Spleen (tissue), 11 donors: ENCODE data around the gene THOC5. TPM values are rescaled to one million over a fixed set of nuclear protein-coding genes. Genes with fewer than 3 reads are reported as not detected.
A peak's percentile ranks its signal among the peaks of the same experiment; 100 is the strongest.

Experiments used
- DNase-seq: peaks from one replicate; pipeline ENCODE4 v3.0.0-alpha.2; 2020
- H3K27ac ChIP-seq, 8 donors: fragments of 200-600 bp; sonication (generic) in 7 of 8; 1 replicate in 4 of 8; 2 replicates in 4 of 8; pipeline versions ENCODE4 v1.5.0 to v1.8.0; 2016 to 2021; ENCODE audit warnings: inconsistent platforms in 4 of 8, mild to moderate bottlenecking in 4 of 8, moderate library complexity in 1 of 8
- H3K27me3 ChIP-seq, 7 donors: fragments of 200-600 bp; sonication (generic) in 6 of 7; replicated peaks in 1 of 7; 1 replicate in 4 of 7; 2 replicates in 3 of 7; pipeline versions ENCODE4 v1.5.0 to v1.8.0; 2016 to 2021; ENCODE audit warnings: inconsistent platforms in 3 of 7, mild to moderate bottlenecking in 1 of 7
- H3K36me3 ChIP-seq, 6 donors: fragments of 200-600 bp; sonication (generic) in 5 of 6; 1 replicate in 4 of 6; 2 replicates in 2 of 6; pipeline versions ENCODE4 v1.5.0 to v1.8.0; 2016 to 2021; ENCODE audit warnings: inconsistent platforms in 2 of 6
- H3K4me1 ChIP-seq, 6 donors: fragments of 200-600 bp; sonication (generic) in 5 of 6; 1 replicate in 3 of 6; 2 replicates in 3 of 6; pipeline versions ENCODE4 v1.5.0 to v1.8.0; 2016 to 2021; ENCODE audit warnings: inconsistent platforms in 3 of 6
- H3K4me3 ChIP-seq, 8 donors: fragments of 200-600 bp; sonication (generic) in 7 of 8; 1 replicate in 4 of 8; 2 replicates in 4 of 8; pipeline versions ENCODE4 v1.5.0 to v1.8.0; 2016 to 2021; ENCODE audit warnings: inconsistent platforms in 4 of 8, mild to moderate bottlenecking in 4 of 8, moderate library complexity in 2 of 8
- H3K9me3 ChIP-seq, 8 donors: fragments of 200-600 bp; sonication (generic) in 7 of 8; 1 replicate in 4 of 8; 2 replicates in 4 of 8; pipeline versions ENCODE4 v1.5.0 to v1.8.0; 2016 to 2021; ENCODE audit warnings: inconsistent platforms in 4 of 8
- CTCF ChIP-seq, 11 experiments: fragments of 200-600 bp in 7 of 11; fragments of 450-650 bp in 4 of 11; sonication (generic) in 4 of 11; IDR thresholded peaks in 8 of 11; conservative IDR thresholded peaks in 3 of 11; 1 replicate in 7 of 11; 2 replicates in 4 of 11; pipeline versions ENCODE4 v1.4.0 to v1.8.0; 2016 to 2021; ENCODE audit warnings: antibody characterized with exemption in 11 of 11, inconsistent platforms in 4 of 11, mild to moderate bottlenecking in 1 of 11
- POLR2A ChIP-seq, 3 donors: fragments of 450-650 bp; IDR thresholded peaks; one replicate each; pipeline ENCODE4 v1.5.1; 2017; ENCODE audit warnings: antibody characterized with exemption in 3 of 3, mild to moderate bottlenecking in 1 of 3
- POLR2AphosphoS5 ChIP-seq, 3 donors: sonication (generic); formaldehyde crosslinking; IDR thresholded peaks; one replicate each; pipeline ENCODE4 v1.5.1; 2017; ENCODE audit warnings: antibody characterized with exemption in 3 of 3
- WGBS, 5 donors: extraction: QIAGEN DNeasy Blood & Tissue Kit in 3 of 5; methylation state at CpG; one replicate each; pipeline versions ENCODE4 v1.1.5 to v1.1.7; 2013 to 2018; 5-methylcytosine and 5-hydroxymethylcytosine counted together
- intact Hi-C: fragments of 100-400 bp; cut with DNase I; formaldehyde crosslinking; loops from one replicate; pipeline ENCODE4 v1.15.0; 2023; ENCODE audit warnings: low total_unique reads
- polyA plus RNA-seq, 3 donors: library from polyadenylated mRNA; stranded (reverse); fragments of 200-250 nt; gene quantifications; one replicate each; pipeline ENCODE4 v1.2.1, GENCODE V29; 2013
- total RNA-seq, 7 donors: library from RNA; depleted of rRNA in 3 of 7; stranded (reverse); fragments of >200 nt in 3 of 7; fragmentation: NEBNext Ultra II Directional in 4 of 7; extraction: Animal tissue kit (Norgen Biotek cat#: 25700) in 4 of 7; gene quantifications; one replicate each; pipeline versions ENCODE4 v1.1.0 to v1.2.1, GENCODE V29; 2016 to 2021
- donor health status: healthy with polysubstance abuse.
- donor health status: DM: no; HTN: no; CAD: no; lungs with moderate emphysema.
- donor health status: DM: no; HTN: no; CAD: no.
- donor health status: Bipolar disorder and iron deficiency.
- donor health status: healthy.
- donor health status: DM: no; HTN: no; CAD: no.
- donor health status: DM: yes; HTN: yes; CAD: no.

The THOC5 gene
- total and polyA plus RNA-seq, 10 donors: 14.4 to 55.5 (median 35.4) TPM

DNA sequence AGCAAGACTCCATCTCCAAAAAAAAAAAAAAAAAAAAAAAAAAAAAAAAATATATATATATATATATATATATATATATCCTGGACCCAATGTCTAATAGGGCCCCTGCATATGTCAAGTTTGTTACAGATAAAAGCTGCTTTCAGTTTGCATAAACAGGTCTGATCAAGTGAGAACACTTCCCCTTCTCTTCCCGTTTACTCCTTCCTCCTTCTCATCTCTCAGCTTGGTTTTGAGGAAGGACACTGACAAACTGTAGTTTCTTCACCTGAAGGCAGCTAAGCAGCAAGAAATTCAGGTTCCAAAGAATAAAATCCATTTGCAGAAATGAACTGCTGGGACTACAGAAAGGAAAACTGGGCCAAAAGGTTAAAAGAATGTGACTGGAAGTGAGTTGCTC lies 11.7 kb downstream of the THOC5 start:
- no peak for TF ChIP-seq POLR2A (IDR thresholded peaks at IDR 0.05)
- no peak for TF ChIP-seq POLR2AphosphoS5 (IDR thresholded peaks at IDR 0.05)
- no peak for TF ChIP-seq CTCF (IDR thresholded peaks at IDR 0.05 in 8 of 11, conservative IDR thresholded peaks at IDR 0.05 in 3 of 11)
- H3K4me1 ChIP-seq: peaks cover 0 to 31% (median 4%) of the 10 kb centered on the region in 6 donors
- H3K36me3 ChIP-seq: peaks cover 4 to 100% (median 79%) of the 10 kb centered on the region in 6 donors
- H3K27me3 ChIP-seq: no peaks in the 10 kb centered on the region
- WGBS, 5 donors: 29 to 45% (median 40%) methylated on average over 1 of the region's 1 CpG
- H3K27ac ChIP-seq: peak overlapping the region in 7 of 8 donors; percentile 35 to 87 (median 78)
- DNase-seq: no peak
- no peak overlapping the region for H3K4me3 ChIP-seq
- no peaks in the 10 kb centered on the region for H3K9me3 ChIP-seq
- intact Hi-C loops: no loop called here

DNA sequence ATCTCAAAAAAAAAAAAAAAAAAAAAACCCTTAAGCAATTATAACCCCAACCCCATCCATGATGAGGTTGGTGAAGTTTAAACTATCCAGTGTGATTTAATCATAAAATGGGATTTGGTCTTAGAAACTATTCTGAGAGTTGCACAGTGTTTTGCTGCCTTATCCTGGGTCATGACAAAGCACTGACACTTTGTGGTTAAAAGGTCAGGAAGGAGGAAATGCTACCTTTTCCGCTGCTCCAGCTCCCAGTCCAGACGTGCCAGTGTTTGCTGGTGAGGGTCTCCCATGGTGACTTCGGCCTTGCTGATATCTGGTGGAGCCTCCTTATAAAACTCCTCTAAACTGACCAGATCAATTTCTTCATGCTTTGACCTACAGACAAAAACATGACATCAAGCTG lies 14.5 kb downstream of the THOC5 start:
- H3K27me3 ChIP-seq: no peaks in the 10 kb centered on the region
- intact Hi-C loops: no loop called here
- peaks cover 9 to 100% (median 93%) of the 10 kb centered on the region in 6 donors for H3K36me3 ChIP-seq
- peak; percentile 7 for DNase-seq
- H3K27ac ChIP-seq: peak overlapping the region in 1 of 8 donors; percentile 35
- peaks cover 0 to 31% (median 4%) of the 10 kb centered on the region in 6 donors for H3K4me1 ChIP-seq
- no peaks in the 10 kb centered on the region for H3K9me3 ChIP-seq
- H3K4me3 ChIP-seq: no peak overlapping the region
- TF ChIP-seq POLR2A (IDR thresholded peaks at IDR 0.05) (no peak), CTCF (IDR thresholded peaks at IDR 0.05 in 8 of 11, conservative IDR thresholded peaks at IDR 0.05 in 3 of 11) (no peak), POLR2AphosphoS5 (IDR thresholded peaks at IDR 0.05) (no peak)
- 62 to 80% (median 71%) methylated on average over 3 of the region's 3 CpGs for WGBS, 5 donors

- no peaks in the 10 kb centered on the region for H3K27me3 ChIP-seq
- H3K4me3 ChIP-seq: no peak overlapping the region
- no peak for TF ChIP-seq CTCF (IDR thresholded peaks at IDR 0.05 in 8 of 11, conservative IDR thresholded peaks at IDR 0.05 in 3 of 11)
- no peak for TF ChIP-seq POLR2A (IDR thresholded peaks at IDR 0.05)
- TF ChIP-seq POLR2AphosphoS5 (IDR thresholded peaks at IDR 0.05): no peak
- H3K4me1 ChIP-seq: peaks cover 0 to 14% (median 0%) of the 10 kb centered on the region in 6 donors
- 93 to 100% (median 95%) methylated on average over 3 of the region's 3 CpGs for WGBS, 5 donors
- peak; percentile 15 for DNase-seq
- H3K27ac ChIP-seq: no peak overlapping the region
- H3K36me3 ChIP-seq: peaks cover 9 to 100% (median 98%) of the 10 kb centered on the region in 6 donors
- H3K9me3 ChIP-seq: no peaks in the 10 kb centered on the region
- intact Hi-C loops: no loop called here
Measured at GRCh38 chr22:29536411-29536810, 17.1 kb downstream of the THOC5 start.

GRCh38 chr22:29531419-29531818 lies 22.1 kb downstream of the THOC5 start:
- Histone ChIP-seq H3K9me3 (no peaks in the 10 kb centered on the region), H3K36me3 (peaks cover 15 to 100% (median 99%) of the 10 kb centered on the region in 6 donors), H3K27me3 (no peaks in the 10 kb centered on the region), H3K4me1 (no peaks in the 10 kb centered on the region), H3K4me3 (no peak overlapping the region), H3K27ac (no peak overlapping the region)
- DNase-seq: peak; percentile 50
- WGBS, 5 donors: 88 to 100% (median 97%) methylated on average over 3 to 4 of the region's 4 CpGs
- intact Hi-C loops: no loop called here
- TF ChIP-seq CTCF (IDR thresholded peaks at IDR 0.05 in 8 of 11, conservative IDR thresholded peaks at IDR 0.05 in 3 of 11): no peak
- TF ChIP-seq POLR2A (IDR thresholded peaks at IDR 0.05): no peak
- TF ChIP-seq POLR2AphosphoS5 (IDR thresholded peaks at IDR 0.05): no peak
